SU-DHL-6 (cell line): Measurements from ENCODE around the gene EHBP1L1.

Source experiments
- H2AFZ ChIP-seq: fragments of 200-600 bp; sonication (generic); 2 replicates; pipeline ENCODE4 v1.6.1; 2014; ENCODE audit warnings: low read depth, mild to moderate bottlenecking, moderate library complexity, mixed read lengths, antibody characterized with exemption, low read length; ENCODE audit not compliant: severe bottlenecking
- H3F3A ChIP-seq: fragments of 200-600 bp; shearing (Covaris generic); 2 replicates; pipeline ENCODE4 v1.6.0; 2016; ENCODE audit warnings: antibody characterized with exemption, mild to moderate bottlenecking; ENCODE audit not compliant: insufficient read depth
- H3K27ac ChIP-seq: fragments of 200-600 bp; sonication (generic); 2 replicates; pipeline ENCODE4 v1.5.1; 2016; ENCODE audit warnings: low read depth, mild to moderate bottlenecking, low read length, moderate library complexity, mixed read lengths
- H3K27me3 ChIP-seq: fragments of 200-600 bp; sonication (generic), shearing (Covaris generic); 2 replicates; pipeline ENCODE4 v1.6.0; 2014; ENCODE audit warnings: mild to moderate bottlenecking, low read length
- H3K36me3 ChIP-seq: fragments of 200-600 bp; sonication (generic); 2 replicates; pipeline ENCODE4 v1.6.1; 2014; ENCODE audit warnings: mild to moderate bottlenecking, low read length, mixed read lengths
- H3K4me2 ChIP-seq: fragments of 300-600, 200-600 bp; shearing (Covaris generic), sonication (generic); 2 replicates; pipeline ENCODE4 v1.6.0; 2014; ENCODE audit warnings: low read length, low read depth, mild to moderate bottlenecking; ENCODE audit not compliant: poor library complexity, severe bottlenecking
- H3K4me3 ChIP-seq: fragments of 200-600 bp; sonication (generic); 2 replicates; pipeline ENCODE4 v1.5.1; 2014; ENCODE audit warnings: antibody characterized with exemption, low read length, mild to moderate bottlenecking, mixed read lengths; ENCODE audit not compliant: insufficient read depth, poor library complexity, severe bottlenecking
- H3K79me2 ChIP-seq: fragments of 200-600 bp; sonication (generic); 2 replicates; pipeline ENCODE4 v1.6.1; 2014; ENCODE audit warnings: mild to moderate bottlenecking, low read length, moderate library complexity; ENCODE audit not compliant: insufficient read depth
- H3K9ac ChIP-seq: fragments of 200-600 bp; sonication (generic); 2 replicates; pipeline ENCODE4 v1.7.0; 2014; ENCODE audit warnings: mild to moderate bottlenecking, low read length
- H3K9me2 ChIP-seq: fragments of 200-600 bp; sonication (generic); replicated peaks from 2 replicates; pipeline ENCODE4 v1.6.1; 2014; ENCODE audit warnings: low read length; ENCODE audit not compliant: insufficient read depth
- H3K9me3 ChIP-seq: fragments of 200-600 bp; sonication (generic); 2 replicates; pipeline ENCODE4 v1.6.1; 2014; ENCODE audit warnings: low read length, mixed read lengths; ENCODE audit not compliant: insufficient read depth
- H4K20me1 ChIP-seq: fragments of 200-600 bp; sonication (generic); 2 replicates; pipeline ENCODE4 v1.6.1; 2014; ENCODE audit warnings: low read depth, mild to moderate bottlenecking, antibody characterized with exemption, low read length, moderate library complexity, mixed read lengths
- CTCF ChIP-seq: fragments of 200-600 bp; sonication (generic); IDR thresholded peaks from one replicate; pipeline ENCODE4 v1.5.1; 2017; ENCODE audit warnings: antibody characterized with exemption, mild to moderate bottlenecking, low read length, moderate library complexity; ENCODE audit not compliant: insufficient read depth, poor library complexity, severe bottlenecking
- EZH2phosphoT487 ChIP-seq: fragments of 200-600 bp; sonication (generic), shearing (Covaris generic); conservative IDR thresholded peaks from 2 replicates; pipeline ENCODE4 v1.6.1; 2018; ENCODE audit warnings: mild to moderate bottlenecking, antibody characterized with exemption, low read length, moderate library complexity, mixed read lengths

EHBP1L1 gene

GRCh38 chr11:65560555-65561418 lies 15.1 kb upstream of the EHBP1L1 start:
- Histone ChIP-seq H3K9me3 (no peaks in the 10 kb centered on the region), H3K27me3 (no peaks in the 10 kb centered on the region), H3K36me3 (no peaks in the 10 kb centered on the region), H2AFZ (no peak overlapping the region), H3K79me2 (no peaks in the 10 kb centered on the region), H4K20me1 (no peaks in the 10 kb centered on the region), H3K9ac (no peak overlapping the region), H3K4me3 (no peak overlapping the region), H3F3A (no peaks in the 10 kb centered on the region), H3K9me2 (no peaks in the 10 kb centered on the region), H3K4me2 (no peak overlapping the region), H3K27ac (no peak overlapping the region)
- TF ChIP-seq EZH2phosphoT487 (no peak), CTCF (no peak)

GRCh38 chr11:65562020-65562419 lies 13.8 kb upstream of the EHBP1L1 start:
- TF ChIP-seq CTCF = no peak
- TF ChIP-seq EZH2phosphoT487 = no peak
- Histone ChIP-seq H3K4me2 (no peak overlapping the region), H3K4me3 (no peak overlapping the region), H3K9me2 (no peaks in the 10 kb centered on the region), H4K20me1 (no peaks in the 10 kb centered on the region), H2AFZ (no peak overlapping the region), H3K79me2 (no peaks in the 10 kb centered on the region), H3K27ac (no peak overlapping the region), H3K9ac (no peak overlapping the region), H3K9me3 (no peaks in the 10 kb centered on the region), H3F3A (no peaks in the 10 kb centered on the region), H3K36me3 (no peaks in the 10 kb centered on the region), H3K27me3 (no peaks in the 10 kb centered on the region)

DNA sequence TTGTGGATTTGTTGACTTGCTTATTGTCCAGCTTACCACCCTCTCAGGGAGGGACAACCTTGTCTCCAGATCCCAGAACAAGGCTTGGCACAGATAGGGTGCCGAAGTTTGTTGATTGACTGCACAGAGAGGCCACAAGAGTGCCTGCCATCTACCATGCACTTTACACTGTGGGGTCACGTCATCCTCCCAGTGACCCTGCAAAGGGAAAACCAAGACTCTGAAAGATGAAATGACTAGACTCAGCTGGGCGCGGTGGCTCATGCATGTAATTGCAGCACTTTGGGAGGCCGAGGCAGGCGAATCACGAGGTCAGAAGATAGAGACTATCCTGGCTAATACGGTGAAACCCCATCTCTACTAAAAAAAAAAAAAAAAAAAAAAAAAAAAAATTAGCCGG lies 13.1 kb upstream of the EHBP1L1 start:
- Histone ChIP-seq H3F3A (no peaks in the 10 kb centered on the region), H3K9me2 (no peaks in the 10 kb centered on the region), H2AFZ (no peak overlapping the region), H3K9me3 (no peaks in the 10 kb centered on the region), H4K20me1 (no peaks in the 10 kb centered on the region), H3K4me3 (no peak overlapping the region), H3K36me3 (no peaks in the 10 kb centered on the region), H3K27me3 (no peaks in the 10 kb centered on the region), H3K9ac (no peak overlapping the region), H3K27ac (no peak overlapping the region), H3K79me2 (no peaks in the 10 kb centered on the region), H3K4me2 (no peak overlapping the region)
- TF ChIP-seq EZH2phosphoT487 = no peak
- TF ChIP-seq CTCF = no peak
